Gastroesophageal sphincter (tissue), 4 donors: Measurements from ENCODE around the gene FAM181B. TPM values are rescaled to one million over a fixed set of nuclear protein-coding genes. Genes with fewer than 3 reads are reported as not detected.
A peak's percentile ranks its signal among the peaks of the same experiment; 100 is the strongest.

ENCODE experiments used
- ATAC-seq: fragments of 150-250 bp; one replicate; pipeline ENCODE4 v1.9.1; 2016; ENCODE audit warnings: mild to moderate bottlenecking, moderate library complexity
- H3K27ac ChIP-seq, 4 donors: fragments of 200-600 bp; sonication (generic) in 3 of 4; 1 replicate in 3 of 4; 2 replicates in 1 of 4; pipeline ENCODE4 v1.5.1; 2016 to 2019
- H3K27me3 ChIP-seq: fragments of 200-600 bp; sonication (generic); one replicate; pipeline ENCODE4 v1.5.1; 2019
- H3K36me3 ChIP-seq, 2 donors: fragments of 200-600 bp; sonication (generic); one replicate each; pipeline ENCODE4 v1.5.1; 2019; ENCODE audit warnings: control low read depth in 1 of 2
- H3K4me1 ChIP-seq, 3 donors: fragments of 200-600 bp; sonication (generic); 1 replicate in 2 of 3; 2 replicates in 1 of 3; pipeline ENCODE4 v1.5.1; 2016 to 2019; ENCODE audit warnings: control low read depth in 2 of 3
- H3K4me3 ChIP-seq, 2 donors: fragments of 200-600 bp; sonication (generic); one replicate each; pipeline ENCODE4 v1.5.1; 2019; ENCODE audit warnings: mild to moderate bottlenecking in 1 of 2, moderate library complexity in 1 of 2
- H3K9me3 ChIP-seq, 3 donors: fragments of 200-600 bp; sonication (generic); one replicate each; pipeline ENCODE4 v1.5.1; 2017 to 2019; ENCODE audit warnings: control low read depth in 2 of 3
- EP300 ChIP-seq: sonication (generic); formaldehyde crosslinking; IDR thresholded peaks from one replicate; pipeline ENCODE4 v1.6.1; 2017; ENCODE audit warnings: antibody characterized with exemption, mild to moderate bottlenecking
- POLR2A ChIP-seq, 2 donors: fragments of 450-650 bp; IDR thresholded peaks; one replicate each; pipeline ENCODE4 v1.6.1; 2017; ENCODE audit warnings: antibody characterized with exemption in 2 of 2, mild to moderate bottlenecking in 2 of 2, moderate library complexity in 1 of 2
- POLR2AphosphoS5 ChIP-seq: sonication (generic); formaldehyde crosslinking; IDR thresholded peaks from one replicate; pipeline ENCODE4 v1.6.1; 2017; ENCODE audit warnings: antibody characterized with exemption
- WGBS, 2 donors: methylation state at CpG; one replicate each; pipeline ENCODE4 v1.1.5; 2018; ENCODE audit warnings: low coverage in 1 of 2; 5-methylcytosine and 5-hydroxymethylcytosine counted together
- total RNA-seq, 4 donors: library from RNA; depleted of rRNA; stranded (reverse); fragments of >200 nt; gene quantifications; one replicate each; pipeline ENCODE4 v1.1.0, GENCODE V29; 2016
- TF ChIP-seq, protein P1 (sequence below), 4 experiments: fragments of 200-600 bp in 2 of 4; fragments of 450-650 bp in 2 of 4; sonication (generic) in 1 of 4; IDR thresholded peaks; one replicate each; pipeline ENCODE4 v1.5.1; 2017 to 2019; ENCODE audit warnings: antibody characterized with exemption in 4 of 4, mild to moderate bottlenecking in 2 of 4, moderate library complexity in 2 of 4

The FAM181B gene
- total RNA-seq, 4 donors from 2014 or later, result 0.81 to 1.9 (median 1.4) TPM

DNA sequence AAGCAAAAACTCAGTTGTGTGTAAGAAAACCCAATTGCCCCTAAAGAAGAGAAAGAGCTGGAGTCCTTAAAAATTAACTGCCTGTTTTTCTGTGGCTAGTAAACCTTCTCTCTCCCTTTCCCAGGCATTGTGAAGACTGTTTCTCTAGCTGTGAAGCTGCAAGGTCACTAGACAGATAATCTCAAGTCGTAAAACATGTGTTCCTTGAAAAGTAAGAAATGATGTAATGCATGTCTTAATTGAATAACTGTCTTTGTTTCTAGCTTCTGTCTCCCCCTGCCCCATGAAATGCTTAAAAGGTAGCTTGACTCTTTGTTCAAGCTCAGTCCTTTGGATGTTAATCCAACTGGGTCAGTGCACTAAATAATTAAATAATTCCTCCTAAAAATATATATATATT, 29.5 kb upstream of the FAM181B start:
- H3K4me1 ChIP-seq, result no peaks in the 10 kb centered on the region
- peaks cover 7% of the 10 kb centered on the region for H3K27me3 ChIP-seq
- WGBS, 2 donors, result 79 to 100% methylated on average over 1 of the region's 1 CpG
- ATAC-seq, result no peak
- TF ChIP-seq, protein P1, sequence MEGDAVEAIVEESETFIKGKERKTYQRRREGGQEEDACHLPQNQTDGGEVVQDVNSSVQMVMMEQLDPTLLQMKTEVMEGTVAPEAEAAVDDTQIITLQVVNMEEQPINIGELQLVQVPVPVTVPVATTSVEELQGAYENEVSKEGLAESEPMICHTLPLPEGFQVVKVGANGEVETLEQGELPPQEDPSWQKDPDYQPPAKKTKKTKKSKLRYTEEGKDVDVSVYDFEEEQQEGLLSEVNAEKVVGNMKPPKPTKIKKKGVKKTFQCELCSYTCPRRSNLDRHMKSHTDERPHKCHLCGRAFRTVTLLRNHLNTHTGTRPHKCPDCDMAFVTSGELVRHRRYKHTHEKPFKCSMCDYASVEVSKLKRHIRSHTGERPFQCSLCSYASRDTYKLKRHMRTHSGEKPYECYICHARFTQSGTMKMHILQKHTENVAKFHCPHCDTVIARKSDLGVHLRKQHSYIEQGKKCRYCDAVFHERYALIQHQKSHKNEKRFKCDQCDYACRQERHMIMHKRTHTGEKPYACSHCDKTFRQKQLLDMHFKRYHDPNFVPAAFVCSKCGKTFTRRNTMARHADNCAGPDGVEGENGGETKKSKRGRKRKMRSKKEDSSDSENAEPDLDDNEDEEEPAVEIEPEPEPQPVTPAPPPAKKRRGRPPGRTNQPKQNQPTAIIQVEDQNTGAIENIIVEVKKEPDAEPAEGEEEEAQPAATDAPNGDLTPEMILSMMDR (IDR thresholded peaks at IDR 0.05), result no peak
- TF ChIP-seq POLR2AphosphoS5, result no peak
- no peak for TF ChIP-seq POLR2A (IDR thresholded peaks at IDR 0.05)
- TF ChIP-seq EP300, result no peak
- no peak overlapping the region for H3K4me3 ChIP-seq
- H3K27ac ChIP-seq, result no peak overlapping the region
- H3K9me3 ChIP-seq, result no peaks in the 10 kb centered on the region
- H3K36me3 ChIP-seq, result no peaks in the 10 kb centered on the region

DNA sequence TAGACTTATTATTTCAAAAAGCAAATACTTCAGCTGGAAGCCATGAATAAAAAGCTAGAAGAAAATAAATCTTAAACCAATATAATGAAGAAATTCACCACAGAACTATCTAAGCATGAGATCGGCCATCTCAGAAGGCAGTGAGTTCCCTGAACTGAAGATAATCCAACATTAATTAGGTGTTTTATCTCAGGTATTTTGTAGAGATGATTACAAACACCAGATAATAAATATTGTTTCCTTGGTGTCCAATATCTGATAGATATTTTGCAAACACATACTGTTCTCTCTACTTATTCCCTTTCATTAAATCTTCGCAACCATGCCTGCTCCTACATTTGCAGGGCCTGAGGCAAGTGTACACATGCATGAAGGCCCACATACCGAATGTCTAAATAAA, 26.0 kb upstream of the FAM181B start:
- Histone ChIP-seq H3K36me3 (no peaks in the 10 kb centered on the region), H3K27me3 (peaks cover under 1% of the 10 kb centered on the region), H3K27ac (no peak overlapping the region), H3K9me3 (no peaks in the 10 kb centered on the region), H3K4me3 (no peak overlapping the region), H3K4me1 (no peaks in the 10 kb centered on the region)
- TF ChIP-seq POLR2AphosphoS5 (no peak), POLR2A (IDR thresholded peaks at IDR 0.05) (no peak), EP300 (no peak)
- 92 to 96% methylated on average over 3 of the region's 3 CpGs for WGBS, 2 donors
- ATAC-seq, result no peak

DNA sequence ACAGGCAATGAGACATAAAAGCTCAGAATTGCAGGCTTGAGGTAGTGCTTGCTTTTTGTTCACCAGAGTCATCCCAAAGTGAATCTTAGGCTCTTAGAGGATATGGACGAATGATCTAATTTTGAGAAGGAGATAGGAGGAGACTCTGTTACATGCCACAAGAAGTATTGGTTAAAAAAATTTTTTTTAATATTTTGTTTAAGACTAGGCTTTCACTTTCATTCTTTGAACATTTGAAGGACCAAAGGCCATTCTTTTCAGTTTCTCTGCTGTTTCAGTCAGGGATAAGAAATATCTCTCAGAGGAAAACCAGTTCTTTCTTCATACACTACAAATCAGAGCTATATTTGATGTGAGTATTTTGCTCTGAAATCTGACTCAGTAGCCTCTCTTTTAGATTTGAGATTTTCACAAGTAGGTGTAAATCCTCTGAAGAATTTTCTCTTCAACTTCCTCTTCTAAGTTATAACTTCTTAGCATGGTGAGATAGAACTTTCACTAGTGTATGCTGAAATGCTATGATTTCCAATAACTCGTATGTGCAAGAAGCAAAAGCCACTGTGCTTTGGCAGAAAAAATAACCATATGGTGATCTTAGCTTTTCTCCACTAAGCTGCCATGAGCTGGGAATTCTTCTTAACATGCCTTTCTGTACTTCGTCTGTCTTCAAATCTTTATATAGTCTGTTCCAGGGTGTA, 24.1 kb upstream of the FAM181B start:
- 49 to 61% methylated on average over 2 to 3 of the region's 3 CpGs for WGBS, 2 donors
- no peaks in the 10 kb centered on the region for H3K4me1 ChIP-seq
- ATAC-seq, result no peak
- no peak overlapping the region for H3K4me3 ChIP-seq
- no peaks in the 10 kb centered on the region for H3K36me3 ChIP-seq
- peak overlapping the region in 1 of 4 donors; percentile 38 for H3K27ac ChIP-seq
- TF ChIP-seq EP300, result no peak
- no peak for TF ChIP-seq POLR2A (IDR thresholded peaks at IDR 0.05)
- TF ChIP-seq POLR2AphosphoS5, result no peak
- TF ChIP-seq, protein P1 (IDR thresholded peaks at IDR 0.05), result no peak
- no peaks in the 10 kb centered on the region for H3K27me3 ChIP-seq
- no peaks in the 10 kb centered on the region for H3K9me3 ChIP-seq

DNA sequence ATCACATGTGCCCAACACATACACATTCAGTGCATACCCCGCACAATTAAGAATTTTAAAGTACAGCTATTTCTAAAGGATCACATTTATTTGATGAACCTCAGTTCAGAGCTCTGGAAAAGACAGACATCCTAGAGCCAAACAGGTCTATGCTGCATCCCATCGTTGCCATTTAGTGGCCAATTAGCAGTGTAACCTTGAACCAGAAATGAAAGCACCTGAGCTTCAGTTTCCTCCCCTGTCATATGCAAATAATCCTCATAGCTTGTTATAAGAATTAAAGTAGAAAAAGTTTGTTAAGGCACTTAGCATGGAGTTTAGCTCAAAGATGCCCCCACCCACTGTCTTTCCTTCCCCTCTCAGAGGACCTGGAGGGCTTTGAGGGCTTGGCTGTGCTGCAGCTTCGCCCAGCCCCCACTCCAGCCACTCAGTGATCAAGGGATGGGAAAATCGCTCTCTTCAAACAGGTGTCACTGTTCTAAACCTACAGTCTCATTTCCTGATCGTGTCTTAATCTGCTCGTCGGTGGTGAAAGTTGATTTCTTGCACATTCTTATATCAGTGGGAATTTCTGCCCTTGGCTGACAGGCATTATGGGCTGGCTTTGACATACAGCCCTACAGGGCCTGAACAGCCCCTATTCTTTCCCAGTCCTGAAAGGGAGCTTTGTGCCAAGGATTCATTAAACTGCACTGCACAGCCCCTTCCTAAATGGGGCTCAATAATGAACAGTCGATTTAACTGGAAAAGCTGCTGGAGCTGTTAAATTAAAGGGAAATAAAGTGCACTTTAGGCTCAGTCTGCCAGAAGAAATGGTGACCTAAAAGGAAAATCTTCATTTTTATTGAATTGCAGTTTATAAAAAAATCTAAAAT, 23.3 kb upstream of the FAM181B start:
- no peaks in the 10 kb centered on the region for H3K36me3 ChIP-seq
- no peaks in the 10 kb centered on the region for H3K9me3 ChIP-seq
- H3K27ac ChIP-seq, result peak overlapping the region in 1 of 4 donors; percentile 38
- ATAC-seq, result no peak
- H3K27me3 ChIP-seq, result no peaks in the 10 kb centered on the region
- H3K4me1 ChIP-seq, result no peaks in the 10 kb centered on the region
- 73 to 83% methylated on average over 1 to 8 of the region's 8 CpGs for WGBS, 2 donors
- H3K4me3 ChIP-seq, result no peak overlapping the region
- TF ChIP-seq POLR2AphosphoS5 (no peak), EP300 (no peak), POLR2A (IDR thresholded peaks at IDR 0.05) (no peak)
- TF ChIP-seq, protein P1 (IDR thresholded peaks at IDR 0.05), result no peak

DNA sequence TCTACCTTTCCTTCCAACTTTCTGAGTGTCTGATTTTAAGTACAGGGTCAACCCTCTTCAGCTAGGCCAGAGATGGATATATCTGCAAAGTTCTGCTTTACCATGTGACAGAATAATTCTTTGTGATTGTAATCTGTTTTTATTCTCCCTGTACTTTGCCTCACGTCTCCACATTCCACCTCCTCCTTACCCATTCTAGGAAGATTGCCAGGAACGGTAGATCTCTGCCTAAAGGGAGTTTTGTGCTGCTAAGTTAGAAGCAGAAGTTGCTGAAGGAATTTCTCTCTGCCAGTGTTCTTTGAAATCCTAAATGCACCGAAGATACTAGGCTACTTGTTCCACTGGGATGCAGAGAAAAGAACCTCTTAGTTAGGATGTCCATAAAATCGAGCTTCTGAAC, 20.7 kb upstream of the FAM181B start:
- H3K27ac ChIP-seq, result peak overlapping the region in 1 of 4 donors; percentile 11
- 30 to 34% methylated on average over 4 of the region's 4 CpGs for WGBS, 2 donors
- no peak for TF ChIP-seq EP300
- H3K36me3 ChIP-seq, result no peaks in the 10 kb centered on the region
- H3K4me1 ChIP-seq, result no peaks in the 10 kb centered on the region
- H3K27me3 ChIP-seq, result no peaks in the 10 kb centered on the region
- ATAC-seq, result no peak
- no peak overlapping the region for H3K4me3 ChIP-seq
- H3K9me3 ChIP-seq, result no peaks in the 10 kb centered on the region
